ENCODE results near the gene PLEKHA6.
A peak's percentile ranks its signal among the peaks of the same experiment; 100 is the strongest.

The PLEKHA6 gene, protein sequence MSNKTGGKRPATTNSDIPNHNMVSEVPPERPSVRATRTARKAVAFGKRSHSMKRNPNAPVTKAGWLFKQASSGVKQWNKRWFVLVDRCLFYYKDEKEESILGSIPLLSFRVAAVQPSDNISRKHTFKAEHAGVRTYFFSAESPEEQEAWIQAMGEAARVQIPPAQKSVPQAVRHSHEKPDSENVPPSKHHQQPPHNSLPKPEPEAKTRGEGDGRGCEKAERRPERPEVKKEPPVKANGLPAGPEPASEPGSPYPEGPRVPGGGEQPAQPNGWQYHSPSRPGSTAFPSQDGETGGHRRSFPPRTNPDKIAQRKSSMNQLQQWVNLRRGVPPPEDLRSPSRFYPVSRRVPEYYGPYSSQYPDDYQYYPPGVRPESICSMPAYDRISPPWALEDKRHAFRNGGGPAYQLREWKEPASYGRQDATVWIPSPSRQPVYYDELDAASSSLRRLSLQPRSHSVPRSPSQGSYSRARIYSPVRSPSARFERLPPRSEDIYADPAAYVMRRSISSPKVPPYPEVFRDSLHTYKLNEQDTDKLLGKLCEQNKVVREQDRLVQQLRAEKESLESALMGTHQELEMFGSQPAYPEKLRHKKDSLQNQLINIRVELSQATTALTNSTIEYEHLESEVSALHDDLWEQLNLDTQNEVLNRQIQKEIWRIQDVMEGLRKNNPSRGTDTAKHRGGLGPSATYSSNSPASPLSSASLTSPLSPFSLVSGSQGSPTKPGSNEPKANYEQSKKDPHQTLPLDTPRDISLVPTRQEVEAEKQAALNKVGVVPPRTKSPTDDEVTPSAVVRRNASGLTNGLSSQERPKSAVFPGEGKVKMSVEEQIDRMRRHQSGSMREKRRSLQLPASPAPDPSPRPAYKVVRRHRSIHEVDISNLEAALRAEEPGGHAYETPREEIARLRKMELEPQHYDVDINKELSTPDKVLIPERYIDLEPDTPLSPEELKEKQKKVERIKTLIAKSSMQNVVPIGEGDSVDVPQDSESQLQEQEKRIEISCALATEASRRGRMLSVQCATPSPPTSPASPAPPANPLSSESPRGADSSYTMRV

DNA sequence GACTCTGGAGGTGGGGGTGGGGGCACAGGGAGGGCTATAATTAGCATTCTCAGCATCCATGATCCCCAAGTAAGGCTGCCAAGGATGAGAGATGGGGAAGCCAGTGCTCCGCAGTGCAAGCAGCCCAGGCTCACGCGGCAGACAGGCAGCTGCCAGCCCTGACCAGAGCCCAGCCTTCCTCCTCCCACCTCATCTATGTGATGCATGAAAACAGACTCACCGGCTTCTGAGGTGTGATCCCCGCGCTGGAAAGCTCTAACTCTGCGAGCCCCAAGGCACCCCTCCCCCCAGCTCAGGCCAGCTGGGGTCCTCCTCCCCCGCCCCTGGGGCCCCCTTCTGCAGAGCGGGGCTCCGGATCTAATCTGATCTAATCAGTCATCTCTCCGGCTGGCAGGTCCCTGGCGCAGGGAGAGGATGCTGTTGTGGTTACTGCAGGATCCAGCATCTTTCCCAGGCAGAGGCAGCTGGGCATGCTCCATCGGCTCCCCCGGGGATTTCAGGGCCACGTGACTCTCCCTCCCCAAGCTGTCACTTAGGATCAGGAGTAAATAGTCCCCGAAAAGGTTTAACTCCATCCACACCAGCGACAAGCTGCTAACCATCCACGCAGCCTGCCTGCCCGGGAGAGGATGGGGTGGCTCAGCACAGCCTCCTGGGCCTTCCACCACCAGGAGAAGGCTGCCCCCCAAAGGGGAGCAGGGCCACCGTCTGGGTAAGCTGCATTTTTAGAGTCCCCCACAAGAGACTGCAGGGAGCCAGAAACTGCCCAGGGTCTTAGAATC is at the start of gene PLEKHA6:
Gene PLEKHA6, minus strand, starts transcription at position 456 of the 782 bp plus-strand sequence. CDS start 86,202 bp downstream, outside the sequence.
- no peak for DNase-seq (ENCODE audit: low read depth)

DNA sequence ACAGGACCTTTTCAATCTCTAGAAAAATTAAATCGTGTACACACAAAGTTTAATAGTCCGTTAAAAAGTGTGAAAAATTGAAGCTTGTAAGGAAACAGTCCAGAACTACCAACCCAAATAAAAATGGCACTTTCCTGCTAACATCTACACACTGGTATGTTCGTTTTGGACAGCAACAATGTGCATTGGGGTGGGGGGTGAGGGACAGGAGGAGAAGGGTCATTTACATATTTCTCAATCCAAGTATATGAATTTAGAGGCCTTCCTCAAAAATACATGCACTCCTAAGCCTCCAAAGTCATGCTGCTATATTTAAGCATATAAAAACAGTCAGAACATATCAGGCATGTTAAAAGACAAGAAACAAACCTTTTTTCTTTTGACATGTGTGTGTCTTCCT is 49.4 kb upstream of the PLEKHA6 start:
- DNase-seq (ENCODE audit: low read depth), result no peak

DNA sequence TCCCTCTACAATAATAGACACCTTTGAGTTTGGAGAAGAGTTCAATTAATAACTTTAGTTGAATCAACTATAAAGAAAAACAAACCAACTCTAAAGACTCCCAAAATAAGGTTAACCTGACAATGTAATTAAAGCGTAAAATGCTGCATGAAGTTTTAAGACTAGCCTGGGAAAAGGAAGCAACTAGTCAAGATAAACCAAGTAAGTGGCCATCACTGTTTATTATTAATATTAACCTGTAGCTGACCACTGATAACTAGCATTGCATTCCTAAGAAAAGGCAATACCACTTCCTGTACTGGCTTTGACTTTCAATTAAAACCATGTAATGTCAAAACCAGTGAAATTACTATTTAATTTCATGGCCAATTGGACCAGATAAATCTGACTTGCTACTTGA is 48.9 kb upstream of the PLEKHA6 start:
- DNase-seq (ENCODE audit: low read depth), result no peak

DNA sequence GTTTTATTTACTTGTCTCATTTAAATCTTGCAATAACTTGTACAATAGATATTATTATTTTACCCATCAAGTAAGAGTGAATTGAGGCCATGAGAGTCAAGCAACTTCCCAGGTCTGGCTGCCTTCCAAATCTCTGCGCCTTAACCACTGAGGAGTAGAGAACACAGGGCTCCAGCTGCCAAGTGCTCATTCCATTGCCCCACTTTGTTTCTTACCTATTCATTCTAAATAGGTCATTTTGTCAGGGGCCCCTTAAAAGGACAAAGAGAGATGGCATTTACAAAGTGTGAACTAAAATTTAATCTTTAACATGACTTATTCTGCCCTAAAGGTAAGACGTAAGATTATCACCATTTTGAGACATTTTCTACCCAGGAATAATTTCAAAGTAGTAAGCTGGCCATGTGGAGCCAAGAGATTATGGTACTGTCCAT is 48.4 kb upstream of the PLEKHA6 start:
- DNase-seq (ENCODE audit: low read depth), result no peak

DNA sequence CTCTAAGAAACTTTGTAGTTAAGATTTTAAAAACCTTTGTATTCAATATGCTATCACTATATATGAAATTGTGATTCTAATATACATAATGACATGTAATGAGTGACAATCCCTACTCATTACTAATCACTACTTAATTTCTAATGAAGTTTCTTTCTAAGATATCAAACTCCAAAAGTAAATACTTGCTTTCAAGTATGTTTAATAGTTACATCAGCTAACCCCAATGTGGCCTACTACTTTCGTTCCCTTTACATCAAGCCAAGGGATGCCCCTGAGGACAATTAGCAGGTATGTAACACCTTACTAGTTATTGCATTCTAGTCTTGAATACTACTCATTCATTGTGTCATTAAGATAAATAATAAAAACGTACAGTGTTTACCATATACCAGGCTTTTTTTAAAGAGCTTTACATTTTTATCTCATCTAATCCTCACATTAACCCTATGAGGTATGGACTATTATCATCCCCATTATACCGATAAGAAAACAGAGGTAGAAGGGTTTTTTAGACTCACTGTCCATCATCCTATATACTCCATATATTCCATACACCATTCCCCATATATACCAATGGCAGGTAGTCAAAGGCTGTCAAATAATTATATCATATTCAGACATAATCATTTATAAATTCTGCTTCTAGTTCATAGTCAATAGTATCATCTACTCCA is 47.7 kb upstream of the PLEKHA6 start:
- no peak for DNase-seq (ENCODE audit: low read depth)

DNA sequence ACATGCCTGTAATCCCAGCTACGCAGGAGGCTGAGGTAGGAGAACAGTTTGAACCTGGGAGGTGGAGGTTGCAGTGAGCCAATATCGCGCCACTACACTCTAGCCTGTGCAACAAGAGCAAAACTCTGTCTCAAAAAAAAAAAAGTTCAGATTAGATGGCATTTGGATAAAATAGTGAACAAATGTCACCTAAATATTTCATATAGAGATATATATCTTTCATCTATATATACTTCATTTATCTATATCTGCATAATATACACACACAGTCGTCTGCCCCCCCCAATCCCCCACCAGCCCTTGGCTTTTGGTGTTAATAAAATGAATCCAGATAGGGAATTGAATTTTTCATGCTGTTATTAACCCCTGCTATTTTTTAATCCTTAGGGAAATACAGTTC is 46.9 kb upstream of the PLEKHA6 start:
- DNase-seq (ENCODE audit: low read depth), result no peak

DNA sequence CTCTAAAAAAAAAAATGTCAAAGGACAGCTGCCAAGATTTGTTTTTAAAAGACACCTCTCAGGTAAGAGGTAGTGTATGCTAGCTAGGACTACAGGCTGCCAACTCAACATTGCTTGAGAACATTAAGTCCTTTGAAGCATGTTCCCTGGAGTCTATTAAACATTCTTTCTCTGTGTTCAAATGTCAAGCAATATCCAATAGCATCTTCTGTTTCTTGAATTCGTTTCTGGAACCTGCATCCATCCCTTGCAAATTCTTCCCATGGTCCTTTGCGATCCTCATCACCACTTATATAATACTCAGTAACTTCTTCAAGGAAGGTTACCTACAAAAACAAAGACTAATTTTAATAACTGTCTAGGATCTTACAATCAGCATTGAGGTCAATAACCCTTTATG is 46.3 kb upstream of the PLEKHA6 start:
- DNase-seq (ENCODE audit: low read depth), result no peak

DNA sequence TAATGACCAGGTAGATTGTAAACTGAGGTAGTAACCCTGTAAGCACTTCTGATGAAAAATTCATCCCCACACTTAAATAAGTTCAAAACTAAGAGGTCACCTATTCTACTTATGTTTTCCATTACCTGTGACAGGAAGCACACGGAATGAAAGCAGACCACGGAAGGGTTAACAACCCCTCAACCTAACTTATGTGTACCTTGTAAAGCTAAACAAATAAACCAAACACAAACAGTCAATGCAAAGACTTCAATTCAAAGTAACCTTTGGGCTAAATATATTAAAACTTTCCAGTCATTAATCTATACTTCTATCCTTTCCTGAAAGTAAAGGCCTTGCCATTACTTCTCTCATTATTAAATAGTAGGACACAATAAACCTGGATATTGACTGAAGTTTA is 44.9 kb upstream of the PLEKHA6 start:
- no peak for DNase-seq (ENCODE audit: low read depth)

DNA sequence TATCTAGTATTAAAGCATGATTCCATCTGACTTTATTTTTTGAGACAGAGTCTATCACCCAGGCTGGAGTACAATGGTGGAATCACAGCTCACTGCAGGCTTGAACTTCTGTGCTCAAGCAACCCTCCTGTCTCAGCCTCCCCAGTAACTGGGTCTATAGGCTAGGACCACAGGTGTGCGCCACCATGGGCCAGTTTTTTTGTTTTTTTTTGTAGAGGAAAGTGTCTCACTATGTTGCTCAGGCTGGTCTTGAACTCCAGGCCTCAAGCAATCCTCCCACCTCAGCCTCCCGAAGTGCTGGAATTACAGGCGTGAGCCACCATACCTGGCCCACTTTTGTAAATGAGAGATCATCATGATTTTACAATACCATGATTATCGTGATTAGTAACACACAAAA is 42.7 kb upstream of the PLEKHA6 start:
- DNase-seq (ENCODE audit: low read depth), result no peak

DNA sequence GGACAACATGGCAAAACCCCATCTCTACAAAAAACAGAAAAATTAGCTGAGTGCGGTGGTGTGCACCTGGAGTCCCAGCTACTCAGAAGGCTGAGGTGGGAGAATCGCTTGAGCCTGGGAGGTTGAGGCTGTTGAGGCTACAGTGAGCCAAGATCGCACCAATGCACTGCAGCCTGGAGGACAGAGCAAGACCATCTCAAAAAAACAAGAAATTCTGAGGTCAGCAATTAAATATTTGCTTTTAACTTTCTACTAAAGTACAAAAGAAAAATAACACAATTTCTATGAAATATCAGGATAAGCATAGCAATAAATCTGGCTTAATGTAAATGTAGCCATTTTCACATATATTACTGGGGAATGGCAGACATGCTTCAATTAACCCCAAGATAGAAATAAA is 42.0 kb upstream of the PLEKHA6 start:
- DNase-seq (ENCODE audit: low read depth), result no peak

DNA sequence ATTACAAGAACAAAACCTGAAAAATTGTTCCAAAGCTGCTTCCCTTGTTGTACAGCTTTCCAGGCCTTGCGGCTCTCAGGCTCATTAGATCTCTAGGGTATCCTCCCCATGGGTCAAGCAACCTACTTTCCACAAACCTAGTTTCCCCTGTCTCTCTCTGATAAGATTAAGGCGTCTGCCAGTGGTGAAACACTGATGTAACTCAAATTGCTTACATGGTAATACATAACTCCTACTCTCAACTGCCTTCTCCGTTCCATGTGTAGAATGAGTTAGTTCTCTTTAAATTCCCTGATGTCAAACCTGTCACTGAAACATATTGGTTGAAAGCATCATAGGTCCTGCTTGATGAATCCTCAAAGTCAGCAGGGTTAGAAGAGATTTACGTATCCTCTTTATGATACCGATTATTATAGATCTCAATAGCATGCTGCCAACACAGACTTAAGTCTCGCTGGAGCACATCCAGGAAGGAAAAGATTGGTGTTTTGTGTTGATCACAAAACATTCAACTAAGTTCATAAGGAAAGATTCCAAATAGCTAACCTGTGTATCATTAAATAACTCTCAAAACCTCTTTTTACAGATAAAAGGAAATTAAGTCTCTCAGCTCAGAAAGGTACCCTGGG is 41.3 kb upstream of the PLEKHA6 start:
- no peak for DNase-seq (ENCODE audit: low read depth)

DNA sequence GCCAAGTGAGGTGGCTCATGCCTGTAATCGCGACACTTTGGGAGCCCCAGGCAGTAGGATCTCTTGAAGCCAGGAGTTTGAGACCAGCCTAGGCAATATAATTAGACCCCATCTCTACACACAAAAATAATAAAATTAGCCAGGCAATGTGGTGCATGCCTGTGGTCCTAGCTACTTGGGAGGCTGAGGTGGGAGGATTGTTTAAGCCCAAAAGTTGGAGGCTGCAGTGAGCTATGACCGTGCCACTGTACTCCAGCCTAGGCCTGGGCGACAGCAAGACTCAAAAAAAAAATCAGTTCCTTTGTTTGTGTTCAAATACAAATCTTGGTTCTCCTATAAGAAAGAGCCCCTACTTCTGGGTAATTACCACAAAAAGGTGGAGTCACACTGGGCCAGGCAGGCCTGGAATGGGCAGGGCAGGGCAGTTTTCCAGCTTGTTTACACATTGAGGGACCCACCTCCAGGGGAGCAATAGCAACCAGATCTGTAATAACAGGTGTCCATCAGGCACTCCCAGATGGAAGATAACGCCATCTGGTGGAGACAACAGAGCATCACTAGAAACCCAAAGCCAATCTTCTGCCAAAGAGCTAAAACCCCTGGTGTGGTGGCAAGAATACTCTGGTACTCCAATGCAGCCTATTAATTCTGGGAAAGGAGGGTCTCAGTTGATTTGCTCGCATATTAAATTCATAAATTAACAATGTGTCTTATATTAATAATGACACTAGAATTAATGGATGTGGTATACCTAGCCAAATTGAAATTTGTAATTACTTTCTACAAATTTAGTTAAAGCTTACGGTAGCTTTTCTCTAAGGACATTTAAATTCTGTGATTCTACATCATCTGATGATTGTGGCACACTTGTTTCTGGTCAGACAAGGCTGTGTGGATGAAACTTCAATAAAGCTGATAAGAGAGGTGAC is 38.7 kb upstream of the PLEKHA6 start:
- DNase-seq (ENCODE audit: low read depth), result no peak

DNA sequence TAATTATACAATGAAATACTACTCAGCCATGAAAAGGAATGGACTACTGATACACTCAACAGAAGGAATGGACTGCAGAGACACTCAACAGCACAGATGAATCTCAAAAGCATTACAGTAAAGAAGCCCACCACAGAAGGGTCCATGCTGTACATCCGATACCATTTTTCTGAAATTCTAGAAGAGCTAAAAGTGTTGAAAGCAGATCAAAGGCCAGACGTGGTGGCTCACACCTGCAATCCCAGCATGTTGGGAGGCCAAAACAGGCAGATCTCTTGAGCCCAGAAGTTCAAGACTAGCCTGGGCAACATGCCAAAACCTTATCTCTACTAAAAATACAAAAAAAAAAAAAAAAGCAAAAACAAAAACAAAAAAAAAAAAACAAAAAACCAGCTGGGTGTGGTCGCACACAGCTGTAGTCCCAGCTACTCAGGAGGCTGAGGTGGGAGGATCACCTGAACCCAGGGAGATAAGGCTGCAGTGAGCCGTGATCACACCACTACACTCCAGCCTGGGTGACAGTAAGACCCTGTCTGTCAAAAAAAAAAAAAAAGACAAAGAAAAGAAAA is 36.4 kb upstream of the PLEKHA6 start:
- no peak for DNase-seq (ENCODE audit: low read depth)

DNA sequence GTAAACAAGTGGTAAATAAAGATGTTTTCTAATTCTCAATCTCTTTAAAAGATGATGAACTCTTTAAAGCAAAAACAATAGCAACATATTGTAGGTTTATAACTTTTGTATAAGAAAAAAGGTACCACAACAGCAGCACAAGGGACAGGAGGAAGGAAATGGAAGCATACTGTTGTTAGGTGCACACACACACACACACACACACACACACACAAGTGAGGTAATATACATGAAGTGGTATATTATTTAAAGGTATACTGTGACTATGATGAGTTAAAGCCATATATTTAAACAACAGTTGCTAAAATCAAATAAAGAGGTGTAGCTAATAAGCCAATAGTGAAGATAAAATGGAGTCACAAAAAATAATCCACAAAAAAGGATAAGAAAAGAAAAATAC is 31.9 kb upstream of the PLEKHA6 start:
- no peak for DNase-seq (ENCODE audit: low read depth)

DNA sequence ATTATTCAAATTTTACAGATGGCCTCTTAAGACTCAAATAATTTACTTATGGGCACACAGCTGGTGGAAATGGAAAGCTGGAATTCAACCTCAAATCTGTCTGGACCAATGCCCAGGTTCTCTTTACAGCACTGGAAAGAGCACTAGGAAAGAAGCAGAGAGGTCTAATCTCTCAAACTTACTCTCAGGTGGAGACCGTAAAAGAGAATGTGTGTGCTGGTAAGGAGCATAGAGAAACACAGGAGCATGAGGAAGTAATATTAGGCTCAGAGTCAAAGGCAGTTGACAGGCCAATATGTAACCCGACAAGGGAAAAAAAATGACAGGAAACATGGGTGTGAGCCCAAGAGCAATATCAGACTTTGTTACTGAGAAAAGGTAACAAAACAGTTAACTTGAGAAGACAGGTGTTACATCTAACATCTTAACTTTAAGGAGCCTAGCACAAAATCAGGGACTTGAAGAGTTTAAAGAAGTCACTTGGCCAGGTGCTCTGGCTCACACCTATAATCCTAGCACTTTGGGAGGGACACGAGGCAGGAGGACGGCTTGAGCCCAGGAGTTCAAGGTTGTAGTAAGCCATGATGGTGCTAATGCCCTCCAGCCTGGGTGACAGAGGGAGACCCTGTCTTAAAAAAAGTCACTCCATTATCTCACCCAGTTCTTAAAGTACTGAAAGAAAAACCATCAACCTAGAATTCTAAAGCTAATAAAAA is 31.2 kb upstream of the PLEKHA6 start:
- DNase-seq (ENCODE audit: low read depth), result peak; percentile 8

DNA sequence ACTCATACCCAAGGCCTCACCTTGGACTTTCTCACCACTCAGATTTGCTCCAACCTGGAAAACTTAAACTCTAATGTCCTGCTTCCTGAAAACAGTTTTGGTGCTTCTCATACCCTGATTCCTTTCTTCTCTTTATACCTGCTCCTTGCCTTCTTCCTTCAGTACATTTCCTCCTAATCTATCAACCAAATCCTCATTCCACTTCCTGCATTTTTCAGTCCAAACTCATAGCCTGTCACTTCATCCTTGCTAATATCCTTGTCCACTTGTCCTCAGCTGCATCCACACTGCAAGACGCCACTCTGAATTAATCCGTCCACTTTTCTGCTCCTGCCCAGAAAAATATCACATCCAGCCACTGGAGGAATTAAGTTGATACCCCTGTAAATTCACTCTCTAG is 26.0 kb upstream of the PLEKHA6 start:
- DNase-seq (ENCODE audit: low read depth), result no peak

DNA sequence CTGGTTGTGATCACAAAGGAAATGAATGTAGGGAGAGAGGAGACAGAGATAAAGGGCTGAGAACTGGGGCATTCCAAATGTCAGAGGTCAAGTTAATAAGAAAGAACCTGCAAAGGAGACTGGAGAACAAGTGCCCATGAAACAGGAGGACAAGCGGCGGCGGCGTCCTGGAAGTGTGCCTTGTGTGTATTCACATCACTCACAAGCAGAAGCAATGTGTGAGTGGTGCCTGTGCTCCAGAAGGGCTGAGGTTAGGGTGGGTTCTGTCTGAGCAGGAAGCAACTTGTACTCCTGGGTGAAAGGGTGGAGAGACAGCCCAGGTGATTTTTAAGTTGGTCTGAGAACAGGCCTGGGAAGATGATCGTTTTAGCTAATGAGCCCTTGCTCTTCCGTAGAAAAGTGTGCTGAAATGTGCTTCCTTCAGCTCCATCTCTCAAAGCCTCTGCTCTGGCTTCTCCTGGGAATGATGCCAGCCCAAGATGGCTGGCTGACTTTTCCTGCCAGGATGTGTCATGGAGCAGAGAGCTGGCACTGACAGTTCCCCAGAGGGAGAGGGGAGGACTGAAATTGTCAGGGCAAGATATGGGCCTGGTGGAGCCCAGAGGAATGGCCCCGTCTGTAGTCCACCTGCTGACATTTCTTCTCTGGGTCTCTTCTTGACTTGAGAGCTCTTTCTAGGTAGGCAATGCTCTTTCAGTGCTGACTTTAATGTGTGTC is 25.1 kb upstream of the PLEKHA6 start:
- peak; percentile 76 for DNase-seq (ENCODE audit: low read depth)
